ENCODE results near the gene SMAD3.

DNA sequence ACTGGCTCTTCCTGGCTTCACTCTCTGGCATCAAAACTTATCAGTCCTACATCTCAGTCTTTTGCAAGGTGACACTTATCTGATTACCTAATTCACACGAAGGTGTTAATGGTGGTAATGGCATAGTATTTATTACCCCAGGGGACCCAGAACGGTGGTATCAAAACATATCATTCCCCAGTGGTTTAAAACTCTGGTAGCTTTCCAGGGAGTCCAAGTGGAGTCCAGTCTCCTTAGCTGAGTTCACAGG, 41.3 kb downstream of the SMAD3 start:
- no peak for TF ChIP-seq EP300 (conservative IDR thresholded peaks at IDR 0.05; ENCODE audit: poor library complexity, severe bottlenecking)
- TF ChIP-seq, protein P1, sequence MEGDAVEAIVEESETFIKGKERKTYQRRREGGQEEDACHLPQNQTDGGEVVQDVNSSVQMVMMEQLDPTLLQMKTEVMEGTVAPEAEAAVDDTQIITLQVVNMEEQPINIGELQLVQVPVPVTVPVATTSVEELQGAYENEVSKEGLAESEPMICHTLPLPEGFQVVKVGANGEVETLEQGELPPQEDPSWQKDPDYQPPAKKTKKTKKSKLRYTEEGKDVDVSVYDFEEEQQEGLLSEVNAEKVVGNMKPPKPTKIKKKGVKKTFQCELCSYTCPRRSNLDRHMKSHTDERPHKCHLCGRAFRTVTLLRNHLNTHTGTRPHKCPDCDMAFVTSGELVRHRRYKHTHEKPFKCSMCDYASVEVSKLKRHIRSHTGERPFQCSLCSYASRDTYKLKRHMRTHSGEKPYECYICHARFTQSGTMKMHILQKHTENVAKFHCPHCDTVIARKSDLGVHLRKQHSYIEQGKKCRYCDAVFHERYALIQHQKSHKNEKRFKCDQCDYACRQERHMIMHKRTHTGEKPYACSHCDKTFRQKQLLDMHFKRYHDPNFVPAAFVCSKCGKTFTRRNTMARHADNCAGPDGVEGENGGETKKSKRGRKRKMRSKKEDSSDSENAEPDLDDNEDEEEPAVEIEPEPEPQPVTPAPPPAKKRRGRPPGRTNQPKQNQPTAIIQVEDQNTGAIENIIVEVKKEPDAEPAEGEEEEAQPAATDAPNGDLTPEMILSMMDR (IDR thresholded peaks at IDR 0.05; ENCODE audit: poor library complexity, severe bottlenecking) = no peak
- TF ChIP-seq TAF1 (IDR thresholded peaks at IDR 0.05; ENCODE audit: low read depth) = no peak
- no peak for TF ChIP-seq POLR2AphosphoS5 (IDR thresholded peaks at IDR 0.05)
- TF ChIP-seq EZH2 (IDR thresholded peaks at IDR 0.05; ENCODE audit: borderline replicate concordance, insufficient read depth, low read length, poor library complexity, severe bottlenecking) = no peak

Measured in neural cell (in vitro differentiated cells).